Measurements from ENCODE around the gene MAS1.

DNA sequence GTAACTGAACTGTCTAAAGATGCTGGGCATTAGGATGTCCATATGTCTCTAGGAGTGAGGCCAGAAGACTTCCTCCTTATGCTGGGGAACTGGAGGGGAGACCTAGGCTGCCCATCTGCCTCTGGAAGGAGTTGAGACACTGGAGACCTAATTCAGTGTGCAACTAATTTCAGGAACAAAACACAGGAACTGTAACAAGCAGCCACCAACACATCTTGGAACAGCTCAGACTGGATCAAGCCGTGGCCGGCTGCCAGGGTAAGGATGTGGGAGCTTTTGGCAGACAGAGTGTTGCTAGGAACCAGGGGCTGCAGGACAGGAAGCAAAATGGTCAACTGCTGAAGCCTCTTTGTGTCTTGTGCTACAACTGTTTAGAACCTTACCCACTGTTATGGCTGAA lies 16.4 kb upstream of the MAS1 start:
- no peak for TF ChIP-seq TAF1 (IDR thresholded peaks at IDR 0.05; ENCODE audit: borderline replicate concordance, low read depth, low read length)
- no peak for TF ChIP-seq POLR2AphosphoS5 (IDR thresholded peaks at IDR 0.05; ENCODE audit: low read depth, low read length)

Data from GM12892 (cell line).